Astrocyte (in vitro differentiated cells and primary cell): Measurements from ENCODE around the gene CCDC179. TPM values are rescaled to one million over a fixed set of nuclear protein-coding genes. Genes with fewer than 3 reads are reported as not detected.

ENCODE experiments used
- DNase-seq: peaks from one replicate; pipeline ENCODE4 v3.0.0-alpha.2; 2010; ENCODE audit warnings: low read depth
- FAIRE-seq: peaks from 2 replicates; lab custom pipeline; 2011; peaks lifted over from hg19 to GRCh38; lab: Jason Lieb, UNC
- H2AFZ ChIP-seq: 2 replicates; pipeline ENCODE4 v1.6.0; 2012; ENCODE audit warnings: low read depth, low read length, inconsistent platforms
- H3K27ac ChIP-seq: 2 replicates; pipeline ENCODE4 v1.5.1; 2011; ENCODE audit warnings: low read depth, low read length, inconsistent platforms
- H3K27me3 ChIP-seq: 2 replicates; pipeline ENCODE4 v1.6.0; 2011; ENCODE audit warnings: low read length, inconsistent platforms; ENCODE audit not compliant: insufficient read depth
- H3K36me3 ChIP-seq: 2 replicates; pipeline ENCODE4 v1.5.1; 2011; ENCODE audit warnings: low read length, inconsistent platforms; ENCODE audit not compliant: insufficient read depth
- H3K4me1 ChIP-seq: 2 replicates; pipeline ENCODE4 v1.5.1; 2011; ENCODE audit warnings: low read length, inconsistent platforms; ENCODE audit not compliant: insufficient read depth
- H3K4me2 ChIP-seq: 2 replicates; pipeline ENCODE4 v1.6.0; 2012; ENCODE audit warnings: low read length, inconsistent platforms
- H3K4me3 ChIP-seq: 2 replicates; pipeline ENCODE4 v1.5.1; 2011; ENCODE audit warnings: low read depth, mild to moderate bottlenecking, low read length, inconsistent platforms; ENCODE audit not compliant: insufficient read depth
- H3K79me2 ChIP-seq: 2 replicates; pipeline ENCODE4 v1.6.0; 2012; ENCODE audit warnings: mild to moderate bottlenecking, low read length, inconsistent platforms; ENCODE audit not compliant: insufficient read depth
- H3K9ac ChIP-seq: 2 replicates; pipeline ENCODE4 v1.6.0; 2012; ENCODE audit warnings: mild to moderate bottlenecking, low read length, inconsistent platforms
- H3K9me3 ChIP-seq: 2 replicates; pipeline ENCODE4 v1.5.1; 2012; ENCODE audit warnings: low read depth, mild to moderate bottlenecking, low read length, inconsistent platforms; ENCODE audit not compliant: insufficient read depth
- H4K20me1 ChIP-seq: 2 replicates; pipeline ENCODE4 v1.6.0; 2012; ENCODE audit warnings: low read length, inconsistent platforms; ENCODE audit not compliant: insufficient read depth
- H3K27ac Mint-ChIP-seq: one replicate; pipeline ENCODE4 v1.8.0; 2021; ENCODE audit warnings: mild to moderate bottlenecking, mixed read lengths; ENCODE audit not compliant: unreplicated experiment
- H3K27me3 Mint-ChIP-seq: one replicate; pipeline ENCODE4 v1.8.0; 2021; ENCODE audit warnings: low read depth, mixed read lengths; ENCODE audit not compliant: unreplicated experiment
- H3K36me3 Mint-ChIP-seq: one replicate; pipeline ENCODE4 v1.8.0; 2021; ENCODE audit warnings: low read depth, mixed read lengths; ENCODE audit not compliant: unreplicated experiment
- H3K4me1 Mint-ChIP-seq: one replicate; pipeline ENCODE4 v1.8.0; 2021; ENCODE audit warnings: low read depth, mixed read lengths; ENCODE audit not compliant: unreplicated experiment
- H3K4me3 Mint-ChIP-seq: one replicate; pipeline ENCODE4 v1.8.0; 2021; ENCODE audit warnings: mild to moderate bottlenecking, moderate library complexity, mixed read lengths; ENCODE audit not compliant: unreplicated experiment
- H3K9me3 Mint-ChIP-seq: one replicate; pipeline ENCODE4 v1.8.0; 2021; ENCODE audit warnings: mild to moderate bottlenecking, mixed read lengths; ENCODE audit not compliant: unreplicated experiment
- CTCF ChIP-seq: IDR thresholded peaks from 2 replicates; pipeline ENCODE4 v1.5.1; 2011; ENCODE audit warnings: low read depth, mild to moderate bottlenecking, inconsistent platforms, low read length, moderate library complexity; ENCODE audit not compliant: insufficient read depth
- EZH2 ChIP-seq: IDR thresholded peaks from 2 replicates; pipeline ENCODE4 v1.6.1; 2012; ENCODE audit warnings: mild to moderate bottlenecking, low read length, inconsistent platforms; ENCODE audit not compliant: insufficient read depth
- total RNA-seq: library from RNA; stranded (reverse); gene quantifications from 2 replicates; pipeline ENCODE4 v1.2.1, GENCODE V29; 2021

The CCDC179 gene
- total RNA-seq, 1 donor from 2014 or later = not detected

- Histone ChIP-seq H3K9ac (no peak overlapping the region), H3K79me2 (no peaks in the 10 kb centered on the region), H3K27me3 (no peaks in the 10 kb centered on the region), H3K4me2 (no peak overlapping the region), H3K4me1 (no peaks in the 10 kb centered on the region), H4K20me1 (no peaks in the 10 kb centered on the region), H2AFZ (no peak overlapping the region), H3K9me3 (no peaks in the 10 kb centered on the region), H3K27ac (no peak overlapping the region), H3K36me3 (no peaks in the 10 kb centered on the region), H3K4me3 (no peak overlapping the region)
- no peaks in the 10 kb centered on the region for H3K9me3 Mint-ChIP-seq
- FAIRE-seq (no peak), DNase-seq (no peak)
- H3K27ac Mint-ChIP-seq = no peak overlapping the region
- no peaks in the 10 kb centered on the region for H3K36me3 Mint-ChIP-seq
- H3K4me1 Mint-ChIP-seq = no peaks in the 10 kb centered on the region
- no peaks in the 10 kb centered on the region for H3K27me3 Mint-ChIP-seq
- H3K4me3 Mint-ChIP-seq = no peak overlapping the region
- TF ChIP-seq EZH2 = no peak
- TF ChIP-seq CTCF = no peak
Observed at GRCh38 chr11:22807391-22807790, 52.9 kb downstream of the CCDC179 start.

GRCh38 chr11:22802861-22803260 lies 57.4 kb downstream of the CCDC179 start:
- DNase-seq (no peak), FAIRE-seq (no peak)
- Histone ChIP-seq H3K9ac (no peak overlapping the region), H3K4me2 (no peak overlapping the region), H4K20me1 (no peaks in the 10 kb centered on the region), H2AFZ (no peak overlapping the region), H3K36me3 (no peaks in the 10 kb centered on the region), H3K27ac (no peak overlapping the region), H3K27me3 (no peaks in the 10 kb centered on the region), H3K9me3 (no peaks in the 10 kb centered on the region), H3K4me1 (no peaks in the 10 kb centered on the region), H3K79me2 (no peaks in the 10 kb centered on the region), H3K4me3 (no peak overlapping the region)
- TF ChIP-seq EZH2 (no peak), CTCF (no peak)
- Mint-ChIP-seq H3K4me3 (no peak overlapping the region), H3K27me3 (no peaks in the 10 kb centered on the region), H3K4me1 (no peaks in the 10 kb centered on the region), H3K36me3 (no peaks in the 10 kb centered on the region), H3K9me3 (no peaks in the 10 kb centered on the region), H3K27ac (no peak overlapping the region)

- no peak for DNase-seq
- Mint-ChIP-seq H3K27me3 (no peaks in the 10 kb centered on the region), H3K4me1 (peaks cover 6% of the 10 kb centered on the region), H3K9me3 (no peaks in the 10 kb centered on the region), H3K4me3 (no peak overlapping the region), H3K36me3 (no peaks in the 10 kb centered on the region), H3K27ac (no peak overlapping the region)
- H3K9ac ChIP-seq = no peak overlapping the region
- no peaks in the 10 kb centered on the region for H3K79me2 ChIP-seq
- H3K4me3 ChIP-seq = no peak overlapping the region
- H3K4me1 ChIP-seq = peaks cover 3% of the 10 kb centered on the region
- H4K20me1 ChIP-seq = no peaks in the 10 kb centered on the region
- H3K27me3 ChIP-seq = no peaks in the 10 kb centered on the region
- H3K4me2 ChIP-seq = no peak overlapping the region
- no peak for TF ChIP-seq EZH2
- TF ChIP-seq CTCF = no peak
- no peaks in the 10 kb centered on the region for H3K36me3 ChIP-seq
- H3K9me3 ChIP-seq = no peaks in the 10 kb centered on the region
- no peak overlapping the region for H2AFZ ChIP-seq
- no peak overlapping the region for H3K27ac ChIP-seq
- no peak for FAIRE-seq
Observed at GRCh38 chr11:22800482-22800881, 59.8 kb downstream of the CCDC179 start.
